HepG2 (cell line): ENCODE results near the gene GRAMD1A. TPM values are rescaled to one million over a fixed set of nuclear protein-coding genes. Genes with fewer than 3 reads are reported as not detected.

ENCODE experiments used
- CEBPG ChIP-seq: IDR thresholded peaks from 2 replicates; pipeline ENCODE4 v1.6.1; 2016
- FOXO1 ChIP-seq: sonication (generic); formaldehyde crosslinking; IDR thresholded peaks from 2 replicates; pipeline ENCODE4 v1.4.0; 2020; ENCODE audit warnings: missing genetic modification reagents
- GPN1 ChIP-seq: sonication (generic); formaldehyde crosslinking; IDR thresholded peaks from 2 replicates; pipeline ENCODE4 v1.5.1; 2020; ENCODE audit warnings: missing genetic modification reagents, borderline replicate concordance
- GTF3A ChIP-seq: sonication (generic); formaldehyde crosslinking; conservative IDR thresholded peaks from 2 replicates; pipeline ENCODE4 v1.4.0; 2020; ENCODE audit warnings: mild to moderate bottlenecking, missing genetic modification reagents
- NR2F6 ChIP-seq, 2 experiments: IDR thresholded peaks; 2 replicates each; pipeline ENCODE4 v1.6.1; 2016; ENCODE audit warnings: antibody characterized with exemption in 1 of 2, mild to moderate bottlenecking in 1 of 2
- PBX2 ChIP-seq: IDR thresholded peaks from 2 replicates; pipeline ENCODE4 v1.6.1; 2016; ENCODE audit warnings: control low read depth
- REL ChIP-seq: sonication (generic); formaldehyde crosslinking; conservative IDR thresholded peaks from 2 replicates; pipeline ENCODE4 v1.8.0; 2022; ENCODE audit warnings: mild to moderate bottlenecking, missing genetic modification reagents, moderate library complexity
- SP2 ChIP-seq: sonication (generic); formaldehyde crosslinking; IDR thresholded peaks from 2 replicates; pipeline ENCODE4 v1.5.1; 2020; ENCODE audit warnings: mild to moderate bottlenecking, missing genetic modification reagents
- SRSF1 ChIP-seq: fragments of 200-400 bp; formaldehyde crosslinking; optimal IDR thresholded peaks from 2 replicates; pipeline ENCODE3; 2017; ENCODE audit warnings: mild to moderate bottlenecking, low read depth, low read length, moderate library complexity
- ZC3H4 ChIP-seq: sonication (generic); formaldehyde crosslinking; IDR thresholded peaks from 2 replicates; pipeline ENCODE4 v1.4.0; 2020; ENCODE audit warnings: missing genetic modification reagents, borderline replicate concordance
- ZFAT ChIP-seq: sonication (generic); formaldehyde crosslinking; conservative IDR thresholded peaks from 2 replicates; pipeline ENCODE4 v1.8.1; 2023; ENCODE audit warnings: missing genetic modification reagents, inconsistent platforms
- ZFX ChIP-seq: sonication (generic); formaldehyde crosslinking; IDR thresholded peaks from 2 replicates; pipeline ENCODE4 v1.4.0; 2020; ENCODE audit warnings: mild to moderate bottlenecking, low read depth, missing genetic modification reagents, moderate library complexity
- ZFY ChIP-seq: sonication (generic); formaldehyde crosslinking; IDR thresholded peaks from 2 replicates; pipeline ENCODE4 v1.4.0; 2020; ENCODE audit warnings: missing genetic modification reagents
- ZNF234 ChIP-seq: sonication (generic); formaldehyde crosslinking; conservative IDR thresholded peaks from 2 replicates; pipeline ENCODE4 v1.5.1; 2020; ENCODE audit warnings: mild to moderate bottlenecking, missing genetic modification reagents
- ZNF333 ChIP-seq: sonication (generic); formaldehyde crosslinking; IDR thresholded peaks from 2 replicates; pipeline ENCODE4 v1.4.0; 2020; ENCODE audit warnings: mild to moderate bottlenecking, missing genetic modification reagents, borderline replicate concordance
- ZNF543 ChIP-seq: sonication (generic); formaldehyde crosslinking; IDR thresholded peaks from 2 replicates; pipeline ENCODE4 v1.4.0; 2020; ENCODE audit warnings: mild to moderate bottlenecking, missing genetic modification reagents
- ZNF546 ChIP-seq: sonication (generic); formaldehyde crosslinking; conservative IDR thresholded peaks from 2 replicates; pipeline ENCODE4 v1.8.1; 2023; ENCODE audit warnings: mild to moderate bottlenecking, missing genetic modification reagents
- ZNF562 ChIP-seq: sonication (generic); formaldehyde crosslinking; IDR thresholded peaks from 2 replicates; pipeline ENCODE4 v1.8.0; 2022; ENCODE audit warnings: missing genetic modification reagents, borderline replicate concordance
- ZNF614 ChIP-seq: IDR thresholded peaks from 2 replicates; pipeline ENCODE4 v1.6.1; 2018; ENCODE audit warnings: missing biosample characterization, missing genetic modification reagents, inconsistent platforms, borderline replicate concordance
- ZNF670 ChIP-seq: sonication (generic); formaldehyde crosslinking; IDR thresholded peaks from 2 replicates; pipeline ENCODE4 v1.8.0; 2022; ENCODE audit warnings: mild to moderate bottlenecking, missing genetic modification reagents, borderline replicate concordance
- ZNF678 ChIP-seq: sonication (generic); formaldehyde crosslinking; IDR thresholded peaks from 2 replicates; pipeline ENCODE4 v1.4.0; 2020; ENCODE audit warnings: mild to moderate bottlenecking, missing genetic modification reagents
- ZNF749 ChIP-seq: sonication (generic); formaldehyde crosslinking; IDR thresholded peaks from 2 replicates; pipeline ENCODE4 v1.8.0; 2022; ENCODE audit warnings: mild to moderate bottlenecking, missing genetic modification reagents, moderate library complexity, borderline replicate concordance
- ZNF816 ChIP-seq: sonication (generic); formaldehyde crosslinking; IDR thresholded peaks from 2 replicates; pipeline ENCODE4 v1.8.0; 2022; ENCODE audit warnings: missing genetic modification reagents, mild to moderate bottlenecking, borderline replicate concordance
- polyA plus RNA-seq, 8 experiments: library from polyadenylated mRNA; depleted of rRNA in 3 of 8; stranded (reverse) in 7 of 8; unstranded in 1 of 8; fragments of >200 nt; fragmentation: Illumina TruSeq in 4 of 8; extraction: Trizol in 4 of 8; gene quantifications; 2 replicates each; pipeline versions ENCODE4 v1.2.1 to v1.2.3, GENCODE V29; 2011 to 2016; ENCODE audit warnings: low read depth in 4 of 8, missing spikeins in 1 of 8, mixed read lengths in 1 of 8; ENCODE audit not compliant: insufficient read depth in 1 of 8
- total RNA-seq, 5 experiments: library from RNA; depleted of rRNA; stranded (reverse); fragments of >200 nt; fragmentation: Illumina TruSeq; extraction: Trizol; gene quantifications; 2 replicates each; pipeline ENCODE4 v1.2.3, GENCODE V29; 2016; ENCODE audit warnings: low read depth in 1 of 5
- TF ChIP-seq, protein P1 (sequence below): sonication (generic); IDR thresholded peaks from 2 replicates; pipeline ENCODE4 v1.6.1; 2016; ENCODE audit warnings: low read depth, borderline replicate concordance
- TF ChIP-seq, protein P2 (sequence below): sonication (generic); formaldehyde crosslinking; conservative IDR thresholded peaks from 2 replicates; pipeline ENCODE4 v1.8.0; 2022; ENCODE audit warnings: missing genetic modification reagents
- TF ChIP-seq, protein P3 (sequence below): sonication (generic); formaldehyde crosslinking; IDR thresholded peaks from 2 replicates; pipeline ENCODE4 v1.4.0; 2020; ENCODE audit warnings: missing genetic modification reagents, borderline replicate concordance

Gene GRAMD1A
- total and polyA plus RNA-seq, 2 of the 13 experiments (the other 11 are each of a cell fraction or from before 2014, with no cell fraction given), result 14.7 to 181 TPM

DNA sequence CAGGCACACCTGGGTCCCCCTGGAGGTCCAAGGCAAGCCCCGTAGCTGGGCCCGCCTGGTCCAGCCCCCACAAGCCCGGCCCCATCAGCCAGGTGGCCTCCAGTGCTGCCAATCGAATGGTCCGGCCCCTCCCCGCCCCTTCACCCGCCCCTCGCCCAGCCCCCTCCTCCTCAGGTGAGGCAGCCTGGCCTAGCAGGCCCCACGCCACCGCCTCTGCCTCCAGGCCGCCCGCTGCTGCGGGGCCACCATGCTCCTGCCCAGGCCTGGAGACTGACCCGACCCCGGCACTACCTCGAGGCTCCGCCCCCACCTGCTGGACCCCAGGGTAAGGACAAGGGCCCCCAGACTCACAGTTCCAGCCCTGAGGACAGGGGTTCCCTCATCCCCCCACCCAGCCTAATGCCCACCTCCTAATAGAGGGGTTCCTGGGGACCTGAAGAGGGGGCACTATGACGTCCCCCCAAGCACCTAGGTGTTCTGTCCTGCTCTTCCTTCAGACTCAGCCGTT is 41.5 kb downstream of the GRAMD1A start, which contains the start of gene HPN (continued):
- TF ChIP-seq, protein P1, sequence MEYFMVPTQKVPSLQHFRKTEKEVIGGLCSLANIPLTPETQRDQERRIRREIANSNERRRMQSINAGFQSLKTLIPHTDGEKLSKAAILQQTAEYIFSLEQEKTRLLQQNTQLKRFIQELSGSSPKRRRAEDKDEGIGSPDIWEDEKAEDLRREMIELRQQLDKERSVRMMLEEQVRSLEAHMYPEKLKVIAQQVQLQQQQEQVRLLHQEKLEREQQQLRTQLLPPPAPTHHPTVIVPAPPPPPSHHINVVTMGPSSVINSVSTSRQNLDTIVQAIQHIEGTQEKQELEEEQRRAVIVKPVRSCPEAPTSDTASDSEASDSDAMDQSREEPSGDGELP, result peak; percentile 40; the same call in 1 of the 2 replicates
- TF ChIP-seq SRSF1 (peak; percentile 31), ZNF546 (CRISPR knock-in tag) (0 out of 2 replicates have a peak, but pooled peaks have one; percentile 22), ZNF333 (CRISPR knock-in tag) (peak; percentile 29; the same call in 1 of the 2 replicates), ZFAT (no peak), REL (CRISPR knock-in tag) (peak; percentile 81), CEBPG (CRISPR knock-in tag) (0 out of 2 replicates have a peak, but pooled peaks have one; percentile 7), ZNF749 (CRISPR knock-in tag) (0 out of 2 replicates have a peak, but pooled peaks have one; percentile 42), SP2 (CRISPR knock-in tag) (peak; percentile 61), ZFY (CRISPR knock-in tag) (peak; percentile 67; the same call in 1 of the 2 replicates), ZC3H4 (CRISPR knock-in tag) (0 out of 2 replicates have a peak, but pooled peaks have one; percentile 19), ZNF543 (0 out of 2 replicates have a peak, but pooled peaks have one; percentile 17), ZNF670 (peak; percentile 17; the same call in 1 of the 2 replicates), ZNF562 (CRISPR knock-in tag) (no peak), ZNF678 (CRISPR knock-in tag) (0 out of 2 replicates have a peak, but pooled peaks have one; percentile 41), PBX2 (peak; percentile 54; the same call in 1 of the 2 replicates), NR2F6 (IDR thresholded peaks at IDR 0.05) (no peak), NR2F6 (CRISPR knock-in tag; IDR thresholded peaks at IDR 0.05) (0 out of 2 replicates have a peak, but pooled peaks have one; percentile 23), ZNF614 (CRISPR knock-in tag) (no peak), ZNF234 (CRISPR knock-in tag) (0 out of 2 replicates have a peak, but pooled peaks have one; percentile 24), ZNF816 (CRISPR knock-in tag) (0 out of 2 replicates have a peak, but pooled peaks have one; percentile 45), ZFX (CRISPR knock-in tag) (peak; percentile 84), GTF3A (CRISPR knock-in tag) (no peak; the same call in 1 of the 2 replicates), FOXO1 (CRISPR knock-in tag) (0 out of 2 replicates have a peak, but pooled peaks have one; percentile 21), GPN1 (CRISPR knock-in tag) (no peak)
- TF ChIP-seq, protein P2, sequence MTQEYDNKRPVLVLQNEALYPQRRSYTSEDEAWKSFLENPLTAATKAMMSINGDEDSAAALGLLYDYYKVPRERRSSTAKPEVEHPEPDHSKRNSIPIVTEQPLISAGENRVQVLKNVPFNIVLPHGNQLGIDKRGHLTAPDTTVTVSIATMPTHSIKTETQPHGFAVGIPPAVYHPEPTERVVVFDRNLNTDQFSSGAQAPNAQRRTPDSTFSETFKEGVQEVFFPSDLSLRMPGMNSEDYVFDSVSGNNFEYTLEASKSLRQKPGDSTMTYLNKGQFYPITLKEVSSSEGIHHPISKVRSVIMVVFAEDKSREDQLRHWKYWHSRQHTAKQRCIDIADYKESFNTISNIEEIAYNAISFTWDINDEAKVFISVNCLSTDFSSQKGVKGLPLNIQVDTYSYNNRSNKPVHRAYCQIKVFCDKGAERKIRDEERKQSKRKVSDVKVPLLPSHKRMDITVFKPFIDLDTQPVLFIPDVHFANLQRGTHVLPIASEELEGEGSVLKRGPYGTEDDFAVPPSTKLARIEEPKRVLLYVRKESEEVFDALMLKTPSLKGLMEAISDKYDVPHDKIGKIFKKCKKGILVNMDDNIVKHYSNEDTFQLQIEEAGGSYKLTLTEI (CRISPR knock-in tag), result no peak
- TF ChIP-seq, protein P3, sequence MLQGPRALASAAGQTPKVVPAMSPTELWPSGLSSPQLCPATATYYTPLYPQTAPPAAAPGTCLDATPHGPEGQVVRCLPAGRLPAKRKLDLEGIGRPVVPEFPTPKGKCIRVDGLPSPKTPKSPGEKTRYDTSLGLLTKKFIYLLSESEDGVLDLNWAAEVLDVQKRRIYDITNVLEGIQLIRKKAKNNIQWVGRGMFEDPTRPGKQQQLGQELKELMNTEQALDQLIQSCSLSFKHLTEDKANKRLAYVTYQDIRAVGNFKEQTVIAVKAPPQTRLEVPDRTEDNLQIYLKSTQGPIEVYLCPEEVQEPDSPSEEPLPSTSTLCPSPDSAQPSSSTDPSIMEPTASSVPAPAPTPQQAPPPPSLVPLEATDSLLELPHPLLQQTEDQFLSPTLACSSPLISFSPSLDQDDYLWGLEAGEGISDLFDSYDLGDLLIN (CRISPR knock-in tag), result no peak
